Epithelial cell of esophagus (primary cell): ENCODE data around the gene ARHGEF6.

Source experiments
- DNase-seq: peaks from one replicate; pipeline ENCODE4 v3.0.0; 2010; ENCODE audit warnings: low read depth
- H3K4me3 ChIP-seq: 2 replicates; pipeline ENCODE4 v1.5.1; 2011; ENCODE audit warnings: mild to moderate bottlenecking, low read length, control low read depth
- TF ChIP-seq, protein P1 (sequence below): IDR thresholded peaks from 2 replicates; pipeline ENCODE4 v1.5.1; 2011; ENCODE audit warnings: low read depth, mild to moderate bottlenecking, low read length, control low read depth, inconsistent platforms; ENCODE audit not compliant: insufficient read depth; ENCODE audit errors: missing control alignments

ARHGEF6 gene

DNA sequence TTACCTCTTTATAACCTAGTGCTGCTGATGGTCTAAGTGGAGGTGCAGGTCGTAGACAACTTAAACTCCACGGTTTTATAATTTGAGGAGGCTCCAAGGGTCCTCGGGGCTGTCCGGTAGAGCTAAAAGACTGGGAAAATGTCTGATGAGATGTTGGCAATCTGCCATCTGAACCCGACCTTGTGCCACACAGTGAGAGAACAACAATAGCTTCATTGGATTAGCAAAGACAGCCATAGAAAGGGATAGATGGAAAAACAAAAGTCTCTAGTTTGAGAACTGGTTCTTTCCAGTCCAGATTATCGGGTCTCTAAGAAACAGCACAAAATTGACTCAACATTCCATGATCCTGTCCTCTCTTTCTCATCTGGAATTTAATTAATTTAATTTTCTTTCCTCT, 101.2 kb downstream of the ARHGEF6 start:
- no peak overlapping the region for H3K4me3 ChIP-seq
- TF ChIP-seq, protein P1, sequence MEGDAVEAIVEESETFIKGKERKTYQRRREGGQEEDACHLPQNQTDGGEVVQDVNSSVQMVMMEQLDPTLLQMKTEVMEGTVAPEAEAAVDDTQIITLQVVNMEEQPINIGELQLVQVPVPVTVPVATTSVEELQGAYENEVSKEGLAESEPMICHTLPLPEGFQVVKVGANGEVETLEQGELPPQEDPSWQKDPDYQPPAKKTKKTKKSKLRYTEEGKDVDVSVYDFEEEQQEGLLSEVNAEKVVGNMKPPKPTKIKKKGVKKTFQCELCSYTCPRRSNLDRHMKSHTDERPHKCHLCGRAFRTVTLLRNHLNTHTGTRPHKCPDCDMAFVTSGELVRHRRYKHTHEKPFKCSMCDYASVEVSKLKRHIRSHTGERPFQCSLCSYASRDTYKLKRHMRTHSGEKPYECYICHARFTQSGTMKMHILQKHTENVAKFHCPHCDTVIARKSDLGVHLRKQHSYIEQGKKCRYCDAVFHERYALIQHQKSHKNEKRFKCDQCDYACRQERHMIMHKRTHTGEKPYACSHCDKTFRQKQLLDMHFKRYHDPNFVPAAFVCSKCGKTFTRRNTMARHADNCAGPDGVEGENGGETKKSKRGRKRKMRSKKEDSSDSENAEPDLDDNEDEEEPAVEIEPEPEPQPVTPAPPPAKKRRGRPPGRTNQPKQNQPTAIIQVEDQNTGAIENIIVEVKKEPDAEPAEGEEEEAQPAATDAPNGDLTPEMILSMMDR = no peak
- no peak for DNase-seq

GRCh38 chrX:136674270-136674985, 106.3 kb downstream of the ARHGEF6 start:
- no peak for DNase-seq
- H3K4me3 ChIP-seq = no peak overlapping the region

GRCh38 chrX:136671006-136671610, 109.6 kb downstream of the ARHGEF6 start:
- TF ChIP-seq, protein P1 = no peak
- H3K4me3 ChIP-seq = no peak overlapping the region
- DNase-seq = no peak

More at GRCh38 chrX:136674270-136674985, 106.3 kb downstream of the ARHGEF6 start:
- TF ChIP-seq, protein P1 = no peak

DNA sequence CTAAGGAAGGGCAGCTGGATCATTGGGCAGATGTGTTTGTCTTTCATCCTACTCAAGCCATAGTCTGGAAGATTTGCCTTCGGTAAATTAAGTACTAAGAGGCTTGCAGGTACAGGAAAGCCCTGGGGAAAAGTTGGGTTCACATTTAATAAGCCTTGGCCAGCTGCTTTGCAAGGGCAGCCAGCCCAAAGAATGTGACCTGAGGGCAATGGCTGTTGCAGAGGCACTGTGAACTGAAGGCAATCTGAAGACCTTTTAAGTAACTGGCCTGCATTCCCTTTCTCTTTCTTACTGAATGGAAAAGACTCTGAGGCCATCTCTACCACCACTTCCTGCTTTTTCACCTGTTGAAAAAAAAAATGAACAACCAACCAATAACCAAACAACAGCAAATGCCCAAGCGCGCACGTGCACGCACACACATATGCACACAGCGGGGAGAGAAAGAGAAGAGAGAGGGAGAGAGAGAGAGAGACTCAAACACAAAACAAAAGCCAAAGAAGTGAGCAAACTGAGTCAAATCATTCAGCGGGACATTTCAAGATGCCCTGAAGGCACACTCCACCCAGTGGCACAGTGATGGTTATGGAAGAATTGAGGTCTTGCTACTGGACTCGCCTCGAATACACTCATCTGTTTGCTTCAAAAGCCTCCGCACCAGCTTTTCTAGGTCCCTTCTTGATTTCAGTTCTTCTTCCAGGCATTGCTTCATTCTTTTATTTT, 113.1 kb downstream of the ARHGEF6 start:
- no peak for DNase-seq
- TF ChIP-seq, protein P1 = no peak
- H3K4me3 ChIP-seq = no peak overlapping the region

- no peak for DNase-seq
- TF ChIP-seq, protein P1 = no peak
Measured at GRCh38 chrX:136666088-136666487, 114.6 kb downstream of the ARHGEF6 start.

GRCh38 chrX:136665258-136665900, 115.4 kb downstream of the ARHGEF6 start:
- no peak overlapping the region for H3K4me3 ChIP-seq
- DNase-seq = no peak
- TF ChIP-seq, protein P1 = no peak

More at GRCh38 chrX:136666088-136666487, 114.6 kb downstream of the ARHGEF6 start:
- no peak overlapping the region for H3K4me3 ChIP-seq
